Stomach smooth muscle (tissue), 2 donors: ENCODE measurements around the gene PFKM.

Experiments used
- H3K27ac ChIP-seq: one replicate; pipeline ENCODE4 v1.7.0; 2013; ENCODE audit warnings: mild to moderate bottlenecking, low read length, inconsistent platforms
- H3K27me3 ChIP-seq, 2 donors: one replicate each; pipeline ENCODE4 v1.7.0; 2013; ENCODE audit warnings: low read length in 2 of 2; ENCODE audit not compliant: insufficient read depth in 2 of 2, control insufficient read depth in 1 of 2
- H3K36me3 ChIP-seq, 2 donors: one replicate each; pipeline ENCODE4 v1.7.0; 2013; ENCODE audit warnings: low read length in 2 of 2; ENCODE audit not compliant: control insufficient read depth in 2 of 2, insufficient read depth in 2 of 2
- H3K4me1 ChIP-seq: one replicate; pipeline ENCODE4 v1.7.0; 2013; ENCODE audit warnings: low read length; ENCODE audit not compliant: control insufficient read depth, insufficient read depth
- H3K4me3 ChIP-seq, 2 donors: one replicate each; pipeline ENCODE4 v1.7.0; 2013; ENCODE audit warnings: low read length in 2 of 2
- H3K9ac ChIP-seq, 2 donors: one replicate each; pipeline ENCODE4 v1.7.0; 2013; ENCODE audit warnings: low read length in 2 of 2, mild to moderate bottlenecking in 1 of 2
- H3K9me3 ChIP-seq, 2 donors: one replicate each; pipeline ENCODE4 v1.7.0; 2013; ENCODE audit warnings: low read length in 2 of 2; ENCODE audit not compliant: control insufficient read depth in 2 of 2
- donor health status: healthy.
- donor health status: Pancreatic carcinoma.

The PFKM gene

GRCh38 chr12:48084066-48084465 is 35.1 kb upstream of the PFKM start:
- H3K9me3 ChIP-seq, result no peaks in the 10 kb centered on the region
- H3K9ac ChIP-seq, result no peak overlapping the region
- H3K4me1 ChIP-seq, result no peaks in the 10 kb centered on the region
- no peaks in the 10 kb centered on the region for H3K27me3 ChIP-seq
- no peak overlapping the region for H3K4me3 ChIP-seq
- peaks cover 21 to 25% of the 10 kb centered on the region in 2 donors for H3K36me3 ChIP-seq
- no peak overlapping the region for H3K27ac ChIP-seq

DNA sequence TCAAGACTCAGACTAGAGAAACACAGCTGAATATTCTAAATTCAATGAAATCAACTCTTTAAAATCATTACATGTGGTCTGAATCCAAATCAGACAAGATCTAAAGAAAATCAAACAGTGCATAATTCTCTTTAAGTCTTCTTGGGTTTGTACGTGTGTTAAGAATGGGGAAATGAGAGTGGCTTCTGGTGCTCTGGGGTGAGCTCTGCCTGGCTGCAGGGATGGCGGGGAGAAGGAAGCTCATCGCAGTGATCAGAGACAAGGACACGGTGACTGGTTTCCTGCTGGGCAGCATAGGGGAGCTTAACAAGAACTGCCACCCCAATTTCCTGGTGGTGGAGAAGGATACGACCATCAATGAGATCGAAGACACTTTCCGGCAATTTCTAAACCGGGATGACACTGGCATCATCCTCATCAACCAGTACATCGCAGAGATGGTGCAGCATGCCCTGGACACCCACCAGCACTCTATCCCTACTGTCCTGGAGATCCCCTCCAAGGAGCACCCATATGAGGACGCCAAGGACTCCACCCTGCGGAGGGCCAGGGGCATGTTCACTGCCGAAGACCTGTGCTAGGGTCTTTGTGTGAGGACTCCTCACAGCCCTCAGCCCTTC is 34.2 kb upstream of the PFKM start:
- Histone ChIP-seq H3K27ac (no peak overlapping the region), H3K4me3 (no peak overlapping the region), H3K9me3 (no peaks in the 10 kb centered on the region), H3K4me1 (no peaks in the 10 kb centered on the region), H3K36me3 (peaks cover 22 to 25% of the 10 kb centered on the region in 2 donors), H3K27me3 (no peaks in the 10 kb centered on the region), H3K9ac (no peak overlapping the region)

DNA sequence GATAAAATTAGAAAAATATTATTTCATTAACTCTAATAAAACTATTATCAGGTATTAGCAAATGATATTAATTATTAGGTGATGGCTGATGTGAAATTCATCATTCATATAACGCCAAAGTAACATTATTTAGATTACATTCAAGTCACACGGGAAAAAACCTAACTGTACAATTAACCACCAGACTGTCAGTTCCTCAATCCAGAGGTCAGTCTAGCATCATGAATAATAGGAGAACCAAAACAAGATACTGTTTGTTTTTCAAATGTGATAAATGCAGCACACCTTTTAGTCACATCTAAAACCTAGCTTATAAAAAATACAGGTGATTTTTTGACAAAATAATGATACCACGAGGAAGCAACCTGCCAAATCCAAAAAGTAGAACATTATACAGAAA is 32.8 kb upstream of the PFKM start:
- no peaks in the 10 kb centered on the region for H3K27me3 ChIP-seq
- H3K4me1 ChIP-seq, result no peaks in the 10 kb centered on the region
- no peaks in the 10 kb centered on the region for H3K9me3 ChIP-seq
- no peak overlapping the region for H3K4me3 ChIP-seq
- H3K27ac ChIP-seq, result no peak overlapping the region
- peaks cover 19 to 32% of the 10 kb centered on the region in 2 donors for H3K36me3 ChIP-seq
- no peak overlapping the region for H3K9ac ChIP-seq

- H3K9me3 ChIP-seq, result no peaks in the 10 kb centered on the region
- no peak overlapping the region for H3K9ac ChIP-seq
- H3K27me3 ChIP-seq, result no peaks in the 10 kb centered on the region
- H3K4me1 ChIP-seq, result no peaks in the 10 kb centered on the region
- no peak overlapping the region for H3K4me3 ChIP-seq
- peaks cover 12 to 32% of the 10 kb centered on the region in 2 donors for H3K36me3 ChIP-seq
- H3K27ac ChIP-seq, result no peak overlapping the region
Measured at GRCh38 chr12:48092611-48093010, 26.6 kb upstream of the PFKM start.

- H3K27ac ChIP-seq, result no peak overlapping the region
Measured at GRCh38 chr12:48104531-48104930, 14.6 kb upstream of the PFKM start.

GRCh38 chr12:48105321-48105866 is 13.8 kb upstream of the PFKM start:
- Histone ChIP-seq H3K9me3 (no peaks in the 10 kb centered on the region), H3K4me1 (peaks cover 13% of the 10 kb centered on the region), H3K27ac (peak overlapping the region; percentile 88), H3K4me3 (peak overlapping the region; percentile 88 to 99), H3K9ac (peak overlapping the region; percentile 95 to 98), H3K27me3 (no peaks in the 10 kb centered on the region), H3K36me3 (no peaks in the 10 kb centered on the region)

More at GRCh38 chr12:48104531-48104930, 14.6 kb upstream of the PFKM start:
- Histone ChIP-seq H3K36me3 (no peaks in the 10 kb centered on the region), H3K4me3 (peak overlapping the region; percentile 88 to 99), H3K9ac (peak overlapping the region in 1 of 2 donors; percentile 95), H3K4me1 (peaks cover 13% of the 10 kb centered on the region), H3K27me3 (no peaks in the 10 kb centered on the region), H3K9me3 (no peaks in the 10 kb centered on the region)

GRCh38 chr12:48105867-48106680 is 13.1 kb upstream of the PFKM start, which contains the start of gene SENP1:
TSS of gene SENP1 (minus strand) at chr12:48106079. CDS start at chr12:48101472, 4,607 bp downstream.
- H3K9me3 ChIP-seq, result no peaks in the 10 kb centered on the region
- peak within 1 kb of the TSS; percentile 88 to 99 for H3K4me3 ChIP-seq
- H3K36me3 ChIP-seq, result no peaks in the 10 kb centered on the region
- peaks cover 13% of the 10 kb centered on the region for H3K4me1 ChIP-seq
- H3K27me3 ChIP-seq, result no peaks in the 10 kb centered on the region
- H3K27ac ChIP-seq, result peak within 1 kb of the TSS; percentile 88
- peak within 1 kb of the TSS; percentile 95 to 98 for H3K9ac ChIP-seq

- no peaks in the 10 kb centered on the region for H3K36me3 ChIP-seq
- peak overlapping the region; percentile 88 for H3K27ac ChIP-seq
- H3K27me3 ChIP-seq, result no peaks in the 10 kb centered on the region
- H3K4me1 ChIP-seq, result peaks cover 13% of the 10 kb centered on the region
- H3K4me3 ChIP-seq, result peak overlapping the region; percentile 88 to 99
- peak overlapping the region; percentile 95 to 98 for H3K9ac ChIP-seq
- H3K9me3 ChIP-seq, result no peaks in the 10 kb centered on the region
Measured at GRCh38 chr12:48106681-48107613, 12.2 kb upstream of the PFKM start.

DNA sequence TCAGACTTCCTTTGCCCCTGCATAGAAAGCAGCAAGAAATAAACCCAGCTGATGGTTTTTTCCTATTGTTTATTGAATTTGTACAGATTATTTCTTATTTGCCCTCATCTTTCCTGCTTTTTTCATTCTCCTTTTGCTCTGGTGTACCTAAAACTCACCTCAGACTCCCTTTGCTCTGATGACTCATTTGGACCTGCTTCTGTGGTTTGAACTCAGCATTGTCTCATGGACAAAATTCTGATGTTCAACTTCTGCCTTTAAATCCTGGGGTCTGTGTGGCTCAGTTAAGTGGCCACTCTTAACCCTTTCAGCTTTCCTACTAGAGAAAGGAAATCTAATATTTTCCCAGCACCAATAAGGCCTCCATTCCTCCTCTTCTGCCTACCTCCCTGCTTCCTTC is 9.7 kb upstream of the PFKM start:
- Histone ChIP-seq H3K27ac (no peak overlapping the region), H3K9me3 (no peaks in the 10 kb centered on the region), H3K9ac (no peak overlapping the region), H3K4me3 (no peak overlapping the region), H3K36me3 (no peaks in the 10 kb centered on the region), H3K4me1 (peaks cover 12% of the 10 kb centered on the region), H3K27me3 (no peaks in the 10 kb centered on the region)

- peaks cover 6% of the 10 kb centered on the region for H3K4me1 ChIP-seq
- H3K4me3 ChIP-seq, result no peak overlapping the region
- H3K27ac ChIP-seq, result no peak overlapping the region
- H3K27me3 ChIP-seq, result no peaks in the 10 kb centered on the region
- H3K36me3 ChIP-seq, result no peaks in the 10 kb centered on the region
- H3K9me3 ChIP-seq, result no peaks in the 10 kb centered on the region
- H3K9ac ChIP-seq, result no peak overlapping the region
Measured at GRCh38 chr12:48110691-48111311, 8.4 kb upstream of the PFKM start.
